ENCODE measurements around the gene OR8A1. TPM values are rescaled to one million over a fixed set of nuclear protein-coding genes. Genes with fewer than 3 reads are reported as not detected.
A peak's percentile ranks its signal among the peaks of the same experiment; 100 is the strongest.
"Not testable (repeated sequence)": the region's sequence is repeated elsewhere in the genome, so short reads cannot be mapped to it uniquely, and the experiment has no call there.

OR8A1 gene
- total RNA-seq, 1 donor from 2014 or later: not detected

DNA sequence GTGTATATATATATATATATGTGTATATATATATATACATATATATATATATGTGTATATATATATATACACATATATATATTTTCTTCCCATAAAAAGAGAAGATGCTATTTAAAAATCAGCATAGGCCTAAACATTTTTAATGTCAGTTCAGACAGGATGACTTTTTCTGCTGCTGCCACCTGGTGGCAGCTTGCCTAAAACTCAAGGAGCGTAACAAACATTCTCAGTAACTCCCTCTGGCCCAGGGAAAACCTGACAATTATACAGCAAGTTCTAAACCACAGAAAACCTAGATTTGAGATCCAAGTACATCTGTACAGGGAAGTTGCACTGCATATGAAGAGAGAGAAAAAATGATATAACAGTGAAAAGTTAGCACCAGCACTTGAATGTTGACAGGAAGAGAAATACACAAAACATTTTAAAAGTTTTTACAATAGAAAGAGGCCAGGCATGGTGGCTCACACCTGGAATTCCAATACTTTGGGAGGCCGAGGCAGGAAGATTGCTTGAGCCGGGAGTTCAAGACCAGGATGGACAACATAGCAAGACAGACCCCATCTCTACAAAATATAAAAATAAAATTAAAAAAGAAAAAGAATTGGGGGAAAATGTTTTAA is 16.6 kb downstream of the OR8A1 start:
- DNase-seq (peak; percentile 76), ATAC-seq (no peak)
- intact Hi-C loops (cut with micrococcal nuclease): loop anchor here (10.0 kb wide), 1 partner anchor 512 kb away; no protein-coding TSS in a partner anchor

DNA sequence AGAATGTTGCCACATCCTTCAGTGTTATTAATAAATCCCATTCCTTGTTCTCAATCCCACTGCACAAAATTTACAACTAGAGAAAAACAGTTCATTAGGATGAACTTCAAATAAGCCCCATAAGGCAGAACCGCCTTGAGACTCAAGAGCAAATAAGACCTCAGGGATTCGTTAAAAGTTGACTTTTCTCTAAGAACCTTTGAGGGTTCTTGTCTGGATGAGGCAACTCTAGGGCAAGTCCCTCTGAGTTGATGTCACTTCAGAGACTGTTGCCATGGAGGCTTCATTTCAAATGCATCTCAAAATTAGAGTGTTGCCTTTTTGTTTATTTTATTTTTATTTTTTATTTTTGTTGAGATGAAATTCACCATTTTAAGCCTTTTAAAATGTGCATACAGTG is 21.6 kb downstream of the OR8A1 start:
- intact Hi-C loops (cut with micrococcal nuclease): no loop called here
- DNase-seq: no peak
- ATAC-seq: no peak

DNA sequence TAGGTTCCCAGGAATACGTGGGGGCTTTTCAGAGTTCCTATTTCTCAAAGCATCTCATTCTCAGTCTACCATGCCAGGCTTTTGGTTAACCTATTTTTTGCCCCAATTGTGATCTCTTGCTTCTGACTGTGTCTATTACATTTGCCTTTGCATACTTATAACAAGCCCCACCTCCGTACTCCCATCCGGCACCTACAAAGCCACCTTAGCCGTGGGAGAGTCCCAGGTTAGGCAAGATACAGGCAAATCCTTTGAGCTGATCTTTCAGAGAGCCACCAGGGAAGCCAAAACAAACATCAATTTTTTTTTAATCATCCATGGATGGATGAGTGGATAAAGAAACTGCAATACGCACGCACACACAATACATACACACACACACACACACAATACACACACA is 22.8 kb downstream of the OR8A1 start:
- intact Hi-C loops (cut with micrococcal nuclease): no loop called here
- no peak for DNase-seq
- no peak for ATAC-seq

DNA sequence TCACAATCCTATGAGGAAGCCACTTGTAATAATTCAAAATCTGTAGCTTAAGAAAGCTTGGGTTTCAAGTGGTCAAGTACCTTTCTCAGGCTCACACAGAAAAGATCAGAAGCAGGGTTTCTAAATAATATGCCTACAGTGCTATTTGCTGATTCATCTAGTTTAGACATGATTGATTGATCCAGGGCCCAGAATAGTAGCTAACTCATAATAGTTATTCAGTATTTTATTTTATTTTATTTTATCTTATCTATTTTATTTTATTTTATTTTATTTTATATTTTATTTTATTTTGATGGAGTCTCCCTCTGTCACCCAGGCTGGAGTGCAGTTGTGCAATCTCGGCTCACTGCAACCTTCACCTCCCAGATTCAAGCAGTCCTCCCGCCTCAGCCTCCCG is 25.5 kb downstream of the OR8A1 start:
- intact Hi-C loops (cut with micrococcal nuclease): no loop called here
- DNase-seq (no peak), ATAC-seq (no peak)

DNA sequence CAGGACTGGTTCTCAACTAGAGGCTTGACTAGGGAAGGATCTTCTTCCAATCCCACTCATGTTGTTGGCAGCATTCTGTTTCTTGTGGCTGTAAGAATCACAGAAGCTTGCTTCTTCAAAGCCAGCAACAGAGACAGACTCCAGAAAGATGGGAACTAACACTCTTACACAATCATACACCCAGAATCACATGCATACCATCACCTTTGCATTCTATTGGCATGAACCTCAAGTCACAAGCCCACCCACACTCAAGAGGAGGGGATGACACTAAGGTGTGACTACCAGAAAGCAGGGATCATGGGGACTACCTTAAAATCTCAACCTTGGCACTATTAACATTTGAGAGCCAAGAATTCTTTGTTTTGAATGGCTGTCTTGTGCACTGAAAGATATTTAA is 27.8 kb downstream of the OR8A1 start:
- intact Hi-C loops (cut with micrococcal nuclease): no loop called here
- DNase-seq (no peak), ATAC-seq (no peak)

DNA sequence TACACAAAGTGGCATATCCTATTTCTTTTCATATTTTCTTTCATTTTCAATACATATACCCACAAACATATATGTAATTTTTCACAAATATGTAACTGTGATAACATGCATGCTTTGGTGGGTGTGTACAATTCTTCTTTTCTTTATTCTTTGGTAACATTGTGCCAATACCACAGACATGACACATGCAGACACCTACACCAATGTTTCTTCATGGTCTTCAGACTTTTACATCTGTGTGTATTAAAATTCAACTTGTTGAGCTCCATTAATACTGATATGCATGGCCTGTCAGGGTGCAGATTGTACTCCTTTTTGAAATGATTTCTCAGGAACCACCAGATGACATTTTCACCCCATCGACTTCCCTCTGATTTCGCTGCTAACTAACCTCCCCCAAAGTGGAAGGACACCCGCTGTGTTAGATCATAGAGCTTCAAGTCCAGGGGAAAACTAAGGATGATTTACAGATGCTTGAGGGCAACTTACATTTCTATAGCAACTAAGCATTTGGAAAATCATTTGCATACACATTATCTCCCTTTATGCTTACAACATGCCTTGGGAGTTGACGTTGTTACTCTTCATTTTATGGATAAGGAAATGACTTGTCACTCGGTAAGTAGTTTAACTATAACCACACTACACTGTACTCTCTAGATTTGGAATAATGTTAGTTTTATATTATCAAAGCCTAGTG is 31.0 kb downstream of the OR8A1 start:
- ATAC-seq (no peak), DNase-seq (no peak)
- intact Hi-C loops (cut with micrococcal nuclease): no loop called here

DNA sequence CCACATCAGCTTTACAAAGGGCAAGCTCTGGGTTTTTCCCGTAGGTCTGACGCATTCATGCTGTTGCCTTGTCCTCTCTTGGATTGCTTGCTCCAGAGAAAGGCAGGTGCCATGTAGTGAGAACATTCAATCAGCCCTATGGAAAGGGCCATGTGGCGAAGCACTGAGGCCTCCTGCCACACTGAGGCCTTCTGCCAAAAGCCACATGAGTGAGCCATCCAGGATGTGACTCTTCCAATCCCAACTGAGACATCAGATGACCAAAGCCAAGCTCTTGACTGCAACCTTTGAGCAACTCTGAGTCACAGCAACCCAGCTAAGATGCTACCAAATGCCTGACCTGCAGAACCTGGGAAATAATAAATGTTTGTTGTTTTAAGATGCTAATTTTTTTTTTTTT is 32.4 kb downstream of the OR8A1 start:
- DNase-seq (no peak), ATAC-seq (no peak)
- intact Hi-C loops (cut with micrococcal nuclease): no loop called here

DNA sequence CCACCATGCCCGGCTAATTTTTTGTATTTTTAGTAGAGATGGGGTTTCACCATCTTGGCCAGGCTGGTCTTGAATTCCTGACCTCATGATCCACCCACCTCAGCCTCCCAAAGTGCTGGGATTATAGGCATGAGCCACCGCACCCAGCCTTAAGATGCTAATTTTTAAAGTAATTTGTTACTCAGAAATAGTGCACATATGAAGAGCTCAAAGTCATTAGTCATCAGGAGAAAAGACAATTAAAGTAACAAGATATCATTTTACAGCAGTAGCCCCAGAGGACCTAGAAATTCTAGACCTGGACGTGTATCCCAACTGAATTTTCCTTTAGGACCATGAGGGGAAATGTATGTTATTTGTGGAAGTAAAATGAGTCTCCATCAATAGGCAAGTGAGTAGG is 32.9 kb downstream of the OR8A1 start:
- DNase-seq; ATAC-seq; intact Hi-C loops (cut with micrococcal nuclease): not testable (repeated sequence)

DNA sequence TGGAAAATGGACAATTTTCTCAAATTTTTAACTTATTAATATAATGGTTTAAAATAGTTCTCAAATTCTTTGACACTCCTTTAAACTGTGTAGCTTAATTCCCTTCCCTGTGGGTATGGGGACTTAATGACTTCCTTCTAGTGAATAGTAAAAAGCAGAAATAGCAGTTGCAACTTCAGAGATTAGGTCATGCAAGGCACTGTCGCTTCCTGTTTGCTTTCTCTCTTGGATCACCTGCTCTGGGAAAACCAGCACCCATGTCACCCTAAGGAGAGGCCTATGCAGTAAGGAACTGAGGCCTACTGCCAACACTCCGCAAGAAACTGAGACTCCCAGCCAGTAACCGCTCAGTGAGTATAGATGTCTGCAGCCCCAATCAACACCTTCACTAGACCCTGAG is 35.9 kb downstream of the OR8A1 start:
- intact Hi-C loops (cut with micrococcal nuclease): no loop called here
- ATAC-seq (no peak), DNase-seq (no peak)

DNA sequence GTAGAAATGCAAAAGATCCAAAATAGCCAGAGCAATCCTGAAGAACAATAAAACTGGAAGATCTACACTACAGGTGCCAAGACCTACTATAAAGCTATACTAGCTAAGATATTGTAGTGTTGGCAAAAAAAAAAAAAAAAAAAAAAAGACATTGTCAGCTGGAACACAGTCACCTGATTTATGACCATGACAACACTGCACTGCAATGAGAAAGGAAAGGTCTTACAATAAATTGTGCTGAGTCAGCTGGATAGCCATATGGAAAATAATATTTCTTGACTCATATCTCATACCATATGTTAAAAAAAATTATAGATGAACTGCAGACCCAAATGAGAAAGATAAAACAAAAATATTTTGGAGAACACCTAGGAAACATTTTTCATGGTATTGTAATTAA is 38.4 kb downstream of the OR8A1 start:
- intact Hi-C loops (cut with micrococcal nuclease): no loop called here
- no peak for ATAC-seq
- no peak for DNase-seq

DNA sequence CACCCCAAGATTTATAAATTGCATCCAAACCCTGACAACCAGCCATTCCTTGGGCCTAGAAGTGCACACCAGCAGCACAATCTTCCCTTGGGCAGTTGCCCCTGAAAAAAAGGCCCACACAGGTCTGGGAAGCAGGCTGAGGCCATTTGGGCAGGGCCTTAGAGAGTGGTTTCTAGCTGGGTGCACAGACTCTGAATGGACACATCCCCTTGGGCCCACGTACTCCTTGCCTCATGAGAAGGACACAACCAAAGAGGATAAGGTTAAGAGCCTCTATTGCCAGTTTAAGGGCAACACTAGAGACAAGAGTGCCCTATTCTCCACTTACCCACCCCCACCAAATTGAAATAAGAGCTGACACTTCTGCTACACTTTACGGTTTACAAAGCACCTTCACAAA is 40.5 kb downstream of the OR8A1 start:
- no peak for ATAC-seq
- DNase-seq: no peak
- intact Hi-C loops (cut with micrococcal nuclease): no loop called here

DNA sequence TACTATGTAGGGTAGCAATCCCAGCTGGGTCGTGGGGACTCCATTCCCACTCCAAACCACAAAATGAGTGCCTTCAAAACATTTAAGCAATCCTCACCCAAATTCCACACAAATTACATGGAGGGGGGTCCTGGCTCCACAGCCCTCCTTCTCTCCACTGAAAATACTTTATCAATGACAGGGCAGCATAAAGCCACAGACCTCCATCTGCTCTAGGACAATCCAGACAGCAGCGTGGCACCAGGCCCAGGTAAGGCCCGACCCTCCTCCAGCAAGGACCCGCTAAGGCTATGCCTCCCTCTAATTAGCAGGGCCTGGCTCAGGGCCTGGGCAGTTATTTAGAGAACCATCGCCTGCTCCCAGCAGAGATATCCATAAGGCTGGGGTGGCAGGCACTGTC is 41.3 kb downstream of the OR8A1 start, which contains the start of gene PANX3:
PANX3 (plus strand) TSS at position 365 of the 400 bp plus-strand sequence. CDS start 129 bp downstream, outside the sequence.
- ATAC-seq (no peak), DNase-seq (no peak)
- intact Hi-C loops (cut with micrococcal nuclease): no loop called here

DNA sequence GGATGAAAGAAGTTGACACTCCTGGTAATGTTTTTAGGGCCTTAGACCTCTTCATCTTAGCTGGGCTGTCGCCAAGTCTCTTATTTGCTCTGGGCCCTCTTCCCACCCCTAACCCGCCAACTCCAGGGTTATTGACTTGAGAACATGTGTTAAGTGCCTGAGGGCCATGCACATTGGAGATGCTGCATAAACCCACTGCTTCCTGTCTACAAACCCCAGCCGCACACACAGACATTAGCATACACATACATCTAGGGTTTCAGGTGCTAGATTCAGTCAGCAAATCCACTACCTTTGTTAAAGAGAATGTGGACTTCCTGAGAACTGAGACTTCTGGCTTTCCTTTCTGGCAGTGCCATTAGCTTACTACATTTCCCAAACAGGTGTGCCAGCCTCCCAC is 42.2 kb downstream of the OR8A1 start:
- no peak for DNase-seq
- intact Hi-C loops (cut with micrococcal nuclease): no loop called here
- no peak for ATAC-seq

DNA sequence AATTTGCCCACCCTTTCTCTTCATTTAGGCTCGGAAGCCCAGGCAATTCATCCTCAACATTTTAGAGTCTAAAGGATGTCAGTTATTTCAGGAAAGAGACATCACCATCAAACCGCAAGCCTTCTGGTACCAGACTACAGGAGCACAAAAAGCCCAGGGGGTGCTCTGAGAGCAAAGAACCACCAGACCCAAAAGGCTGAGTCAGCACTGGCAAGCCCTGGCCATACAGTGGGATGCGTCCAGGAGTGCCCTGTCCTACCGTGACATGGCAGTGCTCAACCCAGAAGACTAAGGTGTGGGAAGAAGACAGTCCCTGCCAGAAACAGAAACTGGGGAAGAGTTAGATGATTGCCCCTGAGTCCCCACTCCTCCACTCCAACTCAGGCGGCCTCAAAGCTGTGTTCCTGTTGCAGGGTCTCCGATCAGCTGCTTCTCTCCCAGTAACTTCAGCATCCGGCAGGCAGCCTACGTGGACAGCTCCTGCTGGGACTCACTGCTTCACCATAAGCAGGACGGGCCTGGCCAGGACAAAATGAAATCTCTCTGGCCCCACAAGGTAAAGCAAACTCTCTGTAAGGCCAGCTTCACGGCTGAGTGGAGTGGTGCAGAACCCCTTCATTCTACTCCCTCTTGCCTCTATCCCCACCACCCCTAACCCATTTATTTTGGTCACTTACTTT is 42.9 kb downstream of the OR8A1 start:
- DNase-seq (no peak), ATAC-seq (no peak)
- intact Hi-C loops (cut with micrococcal nuclease): no loop called here

DNA sequence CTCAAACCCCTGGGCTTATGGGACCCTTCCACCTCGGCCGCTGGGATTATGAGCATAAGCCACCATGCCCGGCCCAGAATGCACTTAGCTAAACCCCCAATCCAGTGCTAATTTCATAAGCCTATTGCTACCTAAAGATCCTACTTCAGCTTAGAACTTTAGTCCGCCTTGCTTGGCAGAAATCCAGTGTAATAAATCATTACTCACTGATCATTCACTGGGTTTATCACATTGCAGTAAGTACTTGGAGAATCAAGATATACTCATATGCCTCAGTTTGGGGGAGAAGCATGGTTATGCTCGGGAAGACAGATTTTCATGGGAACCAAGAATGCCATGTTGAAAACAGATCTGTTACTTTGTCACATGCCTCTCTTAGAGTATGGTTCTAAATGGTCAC is 49.1 kb downstream of the OR8A1 start:
- DNase-seq: no peak
- intact Hi-C loops (cut with micrococcal nuclease): no loop called here
- ATAC-seq: no peak

Other genes starting within 250 kb of the OR8A1 start
- not detected for gene OR8D2, start 249.8 kb upstream of the OR8A1 start, total RNA-seq
- gene OR8B2, start 185.5 kb upstream of the OR8A1 start, total RNA-seq: not detected
- not detected for gene OR8B3, start 171.0 kb upstream of the OR8A1 start, total RNA-seq
- gene OR8B4, start 145.1 kb upstream of the OR8A1 start, total RNA-seq: not detected
- not detected for gene OR8B8, start 124.3 kb upstream of the OR8A1 start, total RNA-seq
- gene OR8B12, start 26.3 kb upstream of the OR8A1 start, total RNA-seq: not detected
- not detected for gene PANX3, start 41.4 kb downstream of the OR8A1 start, total RNA-seq
- 20.6 TPM for gene TBRG1, start 52.9 kb downstream of the OR8A1 start, total RNA-seq
- gene SIAE, start 103.7 kb downstream of the OR8A1 start, total RNA-seq: 77.7 TPM
- gene SPA17, start 103.9 kb downstream of the OR8A1 start, total RNA-seq: 1.2 TPM
- 4.1 TPM for gene NRGN, start 169.9 kb downstream of the OR8A1 start, total RNA-seq
- 1.1 TPM for gene VSIG2, start 182.3 kb downstream of the OR8A1 start, total RNA-seq
- 40.5 TPM for gene ESAM, start 192.3 kb downstream of the OR8A1 start, total RNA-seq
- 3.4 TPM for gene MSANTD2, start 230.4 kb downstream of the OR8A1 start, total RNA-seq